GM15510 (cell line): ENCODE results near the gene ZFAND2A.

Experiments
- POLR2A ChIP-seq: IDR thresholded peaks from 3 replicates; pipeline ENCODE4 v1.6.1; 2011; ENCODE audit warnings: borderline replicate concordance; ENCODE audit not compliant: insufficient read length; ENCODE audit errors: extremely low read depth

The ZFAND2A gene

GRCh38 chr7:1134951-1135350, 25.0 kb downstream of the ZFAND2A start:
- no peak for TF ChIP-seq POLR2A

GRCh38 chr7:1131471-1132265, 28.3 kb downstream of the ZFAND2A start:
- no peak for TF ChIP-seq POLR2A

- TF ChIP-seq POLR2A, result no peak
These were observed 29.7 kb downstream of the ZFAND2A start for GRCh38 chr7:1130021-1130990.

- TF ChIP-seq POLR2A, result no peak
These were observed 30.6 kb downstream of the ZFAND2A start for GRCh38 chr7:1129431-1129830.

GRCh38 chr7:1127001-1127400, 33.0 kb downstream of the ZFAND2A start:
- no peak for TF ChIP-seq POLR2A

- TF ChIP-seq POLR2A, result no peak
These were observed 34.4 kb downstream of the ZFAND2A start for GRCh38 chr7:1125603-1125969.

GRCh38 chr7:1124816-1125602, 35.0 kb downstream of the ZFAND2A start:
- TF ChIP-seq POLR2A, result no peak

- TF ChIP-seq POLR2A, result no peak
These were observed 35.8 kb downstream of the ZFAND2A start for GRCh38 chr7:1124164-1124563.

GRCh38 chr7:1123715-1124114, 36.3 kb downstream of the ZFAND2A start:
- no peak for TF ChIP-seq POLR2A

GRCh38 chr7:1122832-1123501, 37.0 kb downstream of the ZFAND2A start:
- TF ChIP-seq POLR2A, result no peak

- no peak for TF ChIP-seq POLR2A
These were observed 37.8 kb downstream of the ZFAND2A start for GRCh38 chr7:1121886-1122831.

- no peak for TF ChIP-seq POLR2A
These were observed 38.5 kb downstream of the ZFAND2A start for GRCh38 chr7:1121476-1121875.

- TF ChIP-seq POLR2A, result no peak
These were observed 39.2 kb downstream of the ZFAND2A start for GRCh38 chr7:1120791-1121190.
